HG03354 (cell line): Measurements from ENCODE around the gene WBP4.
"Not testable (repeated sequence)": the region's sequence is repeated elsewhere in the genome, so short reads cannot be mapped to it uniquely, and the experiment has no call there.

Source experiments
- ATAC-seq: cut with Tn5 transposase; IDR thresholded peaks from one replicate; pipeline ENCODE4 v1.9.1; 2021; ENCODE audit warnings: mild to moderate bottlenecking; ENCODE audit not compliant: unreplicated experiment, poor library complexity, severe bottlenecking

The WBP4 gene, protein sequence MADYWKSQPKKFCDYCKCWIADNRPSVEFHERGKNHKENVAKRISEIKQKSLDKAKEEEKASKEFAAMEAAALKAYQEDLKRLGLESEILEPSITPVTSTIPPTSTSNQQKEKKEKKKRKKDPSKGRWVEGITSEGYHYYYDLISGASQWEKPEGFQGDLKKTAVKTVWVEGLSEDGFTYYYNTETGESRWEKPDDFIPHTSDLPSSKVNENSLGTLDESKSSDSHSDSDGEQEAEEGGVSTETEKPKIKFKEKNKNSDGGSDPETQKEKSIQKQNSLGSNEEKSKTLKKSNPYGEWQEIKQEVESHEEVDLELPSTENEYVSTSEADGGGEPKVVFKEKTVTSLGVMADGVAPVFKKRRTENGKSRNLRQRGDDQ

DNA sequence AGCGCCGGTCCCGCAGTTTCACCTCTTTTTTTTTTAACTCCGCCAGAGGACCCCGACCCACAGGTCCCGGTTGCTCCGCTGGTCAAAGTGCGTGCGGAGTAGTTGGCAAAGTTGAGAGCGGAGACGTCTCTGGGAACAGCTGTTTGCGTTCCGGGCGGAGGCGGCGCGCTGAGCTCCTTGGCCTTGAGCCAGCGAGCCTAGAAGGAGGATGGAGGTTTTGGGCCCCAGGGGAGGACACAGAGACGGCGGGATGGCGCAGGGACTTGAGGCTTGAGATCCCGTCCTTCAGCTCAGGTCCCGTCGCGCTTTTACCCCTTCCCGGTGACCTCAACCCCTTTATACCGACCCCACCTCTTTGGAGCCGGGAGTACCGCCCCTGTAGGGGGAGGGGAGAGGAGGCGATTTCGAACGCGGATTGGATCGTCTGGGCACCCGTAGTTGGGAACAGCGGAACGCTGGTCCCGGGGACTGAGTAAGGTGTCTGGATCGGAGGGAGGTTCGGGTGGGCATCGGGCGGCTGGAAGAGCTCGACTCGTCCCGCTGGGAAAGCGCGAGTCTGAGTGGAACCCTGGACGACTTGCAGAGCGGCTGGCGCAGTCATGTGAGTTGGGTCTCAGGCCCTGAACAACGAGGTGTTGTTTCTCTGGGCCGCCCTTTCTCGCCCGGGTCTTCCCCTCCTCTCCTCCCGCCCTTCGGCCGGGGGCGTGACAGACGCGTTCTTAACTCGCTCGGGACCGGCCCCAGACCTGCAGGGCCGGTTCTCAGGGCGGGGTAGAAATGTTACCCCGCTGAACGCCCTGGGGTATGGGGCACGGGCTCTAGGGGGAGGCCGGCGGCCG, at the start of gene WBP4:
WBP4 (plus strand) TSS at position 435 of the 839 bp plus-strand sequence; CDS start at position 600, 165 bp downstream.
- peak; percentile 77 for ATAC-seq

DNA sequence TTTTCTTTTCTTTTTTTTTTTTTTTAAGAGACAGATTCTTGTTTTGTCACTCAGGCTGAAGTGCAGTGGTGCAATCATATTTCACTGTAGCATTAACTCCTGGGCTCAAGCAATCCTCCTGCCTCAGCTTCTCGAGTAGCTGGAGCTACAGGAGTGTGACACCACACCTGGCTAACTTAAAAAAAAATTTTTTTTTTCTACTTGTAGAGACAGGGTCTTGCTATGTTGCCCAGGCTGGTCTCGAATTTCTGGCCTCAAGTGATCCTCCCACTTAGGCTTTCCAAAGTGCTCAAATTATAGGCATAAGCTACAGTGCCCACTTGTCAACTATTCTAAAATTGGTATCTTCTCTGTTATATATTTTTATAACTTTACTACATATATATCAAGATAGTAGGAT, 48.8 kb upstream of the WBP4 start:
- no peak for ATAC-seq

DNA sequence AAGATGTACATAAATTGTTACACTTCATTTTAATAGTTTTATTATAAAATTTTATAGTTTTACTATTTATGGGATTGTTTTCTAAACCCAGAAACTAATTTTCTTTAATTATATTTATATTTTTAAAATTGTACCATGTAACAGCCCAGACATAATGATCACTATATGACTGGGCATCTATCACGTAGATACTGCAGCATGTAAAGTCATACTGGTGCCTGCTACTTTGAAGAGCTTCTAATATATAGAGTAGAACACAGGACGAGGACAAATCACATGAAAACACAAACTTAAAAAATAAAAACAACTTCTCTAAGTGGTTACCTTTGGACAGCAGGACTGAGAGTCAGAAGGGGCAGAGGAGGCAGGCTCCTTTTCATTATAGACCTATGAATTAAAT, 47.5 kb upstream of the WBP4 start:
- no peak for ATAC-seq

DNA sequence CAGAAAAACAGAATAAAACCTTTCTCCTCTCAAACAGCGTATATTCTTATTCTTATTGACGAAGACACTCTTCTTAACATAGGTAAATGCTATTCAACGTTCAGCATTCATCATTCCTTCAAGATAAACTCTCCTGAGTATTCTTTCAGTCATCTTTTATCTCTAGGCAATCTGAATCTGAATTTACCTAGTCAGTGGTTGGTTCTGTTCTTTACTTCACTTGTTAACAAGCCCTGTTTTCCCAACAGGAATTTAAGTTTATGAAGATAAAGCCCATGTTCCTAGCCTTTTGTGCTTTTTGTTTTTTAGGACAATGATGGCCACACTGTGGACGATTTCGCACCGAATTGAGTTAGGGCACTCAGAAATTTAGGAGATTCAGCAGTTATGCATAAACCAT, 45.4 kb upstream of the WBP4 start:
- ATAC-seq, result no peak

DNA sequence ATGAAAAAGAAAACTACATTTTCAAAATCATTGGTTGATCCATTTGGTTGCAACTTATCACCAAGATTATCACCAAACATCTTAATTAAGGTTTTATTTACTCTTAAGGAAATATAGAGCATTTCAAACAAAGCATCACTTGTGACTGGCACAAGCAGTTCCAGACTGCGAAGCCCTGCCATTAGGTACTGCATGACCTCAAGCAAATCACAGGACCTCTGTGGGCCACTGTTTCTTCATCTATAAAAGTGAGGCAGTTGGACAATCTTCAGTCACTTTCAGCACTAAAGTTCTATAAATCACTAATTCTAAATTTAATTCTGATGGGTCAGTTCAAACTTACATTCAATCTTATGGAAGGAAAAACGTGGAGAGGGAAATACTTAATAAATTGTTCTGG, 44.1 kb upstream of the WBP4 start:
- ATAC-seq, result no peak

DNA sequence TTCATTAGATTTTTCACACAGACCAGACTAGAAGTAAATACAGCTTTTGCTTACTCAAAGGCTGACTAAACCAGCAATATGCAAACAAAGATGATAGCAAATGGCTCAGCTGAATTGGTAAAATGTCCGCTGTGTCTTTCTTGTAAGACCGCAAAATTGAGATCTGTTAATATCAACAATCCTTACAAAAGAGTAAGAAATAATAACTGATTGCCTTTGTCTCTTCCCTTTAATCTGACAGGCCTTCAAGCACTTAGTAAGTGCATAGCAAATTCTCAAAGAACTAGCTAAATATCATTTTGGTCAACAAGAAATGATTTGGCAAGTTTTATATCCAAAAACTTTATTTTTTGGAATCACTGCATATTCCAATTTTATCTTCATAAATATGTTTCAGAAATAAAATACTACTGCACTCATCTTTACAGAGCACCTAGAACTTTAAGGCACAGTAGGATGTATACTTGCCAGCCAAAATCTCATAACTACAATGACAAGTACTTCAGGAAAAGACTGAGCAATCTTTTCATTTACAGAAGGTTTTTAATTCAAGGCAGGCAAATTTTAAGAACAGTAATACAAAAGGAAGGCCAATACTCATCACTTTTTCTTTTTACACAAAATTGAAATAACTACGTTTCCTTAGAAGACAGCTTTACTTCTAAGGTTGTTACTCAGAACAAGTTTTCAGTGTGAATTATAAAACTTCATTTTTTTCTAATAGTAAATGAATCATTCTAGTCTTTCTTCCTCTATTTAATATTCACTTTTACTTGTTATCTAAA, 43.3 kb upstream of the WBP4 start:
- no peak for ATAC-seq

DNA sequence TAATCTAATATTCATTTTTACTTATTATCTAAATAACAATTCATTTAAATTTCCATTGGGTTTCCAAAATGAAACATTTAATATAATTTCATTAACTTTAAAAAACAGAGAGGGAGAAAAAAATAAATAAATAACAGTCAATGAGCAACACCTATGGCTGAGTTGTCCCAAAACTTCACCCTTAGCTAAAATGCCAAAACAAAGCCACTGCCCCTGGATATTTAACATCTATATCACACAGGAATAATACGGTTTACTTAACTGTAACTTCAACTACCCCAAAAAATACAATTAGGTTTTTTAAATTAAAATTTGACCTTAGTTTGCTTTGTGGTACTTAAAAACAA, 42.7 kb upstream of the WBP4 start:
- ATAC-seq, result no peak

DNA sequence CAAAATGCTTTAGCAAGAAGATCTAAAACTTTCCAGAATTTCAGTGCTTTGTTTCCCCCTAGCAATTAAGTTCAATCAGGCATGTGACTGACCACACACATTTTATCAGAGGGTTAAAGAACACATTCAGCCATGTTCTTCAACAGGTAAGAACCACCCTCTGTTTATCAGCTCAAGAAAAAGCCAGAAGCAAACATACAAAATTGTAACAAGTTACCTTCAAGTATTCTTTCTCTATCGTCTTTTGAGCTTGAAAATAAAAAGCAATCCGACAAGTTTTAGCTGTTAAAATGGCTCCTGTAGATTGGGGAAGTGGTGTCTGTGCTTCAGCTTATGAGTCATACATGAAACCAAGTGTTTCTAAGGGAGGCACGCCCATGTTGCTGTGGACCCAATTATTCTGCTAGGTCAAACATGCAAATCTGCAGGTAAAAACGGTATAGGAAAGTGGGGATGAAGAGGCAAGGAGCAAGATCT, 42.3 kb upstream of the WBP4 start, which contains the start of gene ELF1:
ELF1 (minus strand) TSS at position 306 of the 477 bp plus-strand sequence. CDS start 37,262 bp downstream, outside the sequence.
- peak; percentile 90 for ATAC-seq

DNA sequence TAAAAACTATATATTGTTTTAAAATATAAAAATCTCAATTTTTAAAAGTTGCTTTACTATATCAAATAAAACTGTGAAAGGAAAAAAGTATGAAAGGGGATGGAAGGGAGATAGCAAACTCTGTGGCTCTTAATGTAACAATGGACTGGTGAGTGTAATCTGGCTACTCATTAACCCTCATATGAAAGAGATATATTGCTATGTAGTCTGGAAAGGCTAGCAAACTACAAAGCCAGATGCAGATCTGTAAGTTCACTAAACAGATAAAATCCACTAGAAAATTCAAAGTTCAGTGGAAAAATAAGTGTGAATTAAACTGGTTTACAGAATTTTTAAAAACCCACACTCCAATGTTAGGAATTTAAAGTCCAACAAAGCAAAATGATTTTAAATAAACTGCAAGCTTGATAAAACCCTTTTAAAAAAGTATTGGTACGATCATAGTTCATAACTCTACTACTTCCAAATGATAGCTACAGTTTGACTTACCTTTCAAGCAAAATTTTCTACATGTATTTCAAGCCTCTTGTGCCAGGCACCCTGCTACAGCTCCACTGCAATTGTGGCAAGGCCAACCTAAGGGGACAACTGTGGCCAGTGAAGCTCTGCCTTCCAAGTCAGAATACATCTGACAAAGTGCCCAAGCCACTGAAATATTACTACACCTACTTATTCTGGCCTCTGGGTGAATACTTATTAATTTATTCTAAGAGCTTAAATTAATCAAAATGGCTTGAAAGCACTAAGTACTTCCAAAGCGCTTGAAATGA, 41.5 kb upstream of the WBP4 start:
- ATAC-seq, result peak; percentile 52

DNA sequence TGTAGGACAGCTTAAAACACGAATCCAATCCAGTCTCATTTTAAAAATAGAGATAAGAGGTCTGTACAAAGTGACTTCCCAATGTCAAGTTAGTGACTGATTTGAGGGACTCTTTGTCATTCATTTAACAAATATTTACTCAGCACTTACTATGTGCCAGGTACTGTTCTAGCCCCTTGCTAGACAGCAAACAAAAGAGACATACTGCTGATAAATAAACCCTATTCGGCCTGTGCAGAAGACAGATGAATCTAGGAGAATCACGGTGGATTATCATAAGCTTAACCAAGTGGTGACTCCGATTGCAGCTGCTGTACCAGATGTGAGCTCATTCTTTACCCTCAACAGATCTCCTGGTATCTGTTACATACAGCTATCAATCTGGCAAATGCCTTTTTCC, 35.8 kb upstream of the WBP4 start:
- no peak for ATAC-seq

DNA sequence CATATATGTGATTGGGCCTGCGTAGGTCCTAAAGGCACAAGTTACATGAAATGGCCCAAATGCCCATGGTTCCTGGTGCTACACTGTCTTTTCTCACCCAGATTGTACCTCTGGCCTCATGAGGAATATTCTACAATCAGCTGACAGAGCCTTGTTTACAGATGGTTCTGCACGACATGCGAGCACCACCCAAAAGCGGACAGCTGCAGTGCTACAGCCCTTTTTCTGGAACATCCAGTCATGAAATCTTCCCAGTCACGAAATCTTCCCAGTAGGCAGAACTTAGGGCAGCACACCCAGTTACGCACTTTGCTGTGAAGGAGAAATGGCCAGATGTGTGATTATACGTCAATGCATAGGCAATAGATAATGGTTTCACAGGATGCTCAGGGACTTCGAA, 34.5 kb upstream of the WBP4 start:
- ATAC-seq, result no peak

DNA sequence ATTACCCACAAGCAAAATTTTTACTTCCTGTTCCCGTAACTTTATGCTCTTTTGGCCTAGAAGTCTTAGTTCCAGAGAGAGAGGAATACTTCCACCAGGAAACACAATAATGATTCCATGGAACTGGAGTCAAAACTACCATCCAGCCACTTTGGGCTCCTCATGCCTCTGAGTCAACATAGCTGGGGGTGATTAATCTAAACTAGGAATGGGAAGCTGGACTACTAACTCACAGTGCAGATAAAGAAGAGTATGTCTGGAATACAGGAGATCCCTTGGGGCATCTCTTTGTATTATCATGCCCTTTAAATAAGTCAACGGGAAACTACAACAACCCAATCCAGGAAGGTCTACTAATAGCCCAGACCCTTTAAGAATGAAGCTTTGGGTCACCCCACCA, 33.3 kb upstream of the WBP4 start:
- ATAC-seq, result no peak

DNA sequence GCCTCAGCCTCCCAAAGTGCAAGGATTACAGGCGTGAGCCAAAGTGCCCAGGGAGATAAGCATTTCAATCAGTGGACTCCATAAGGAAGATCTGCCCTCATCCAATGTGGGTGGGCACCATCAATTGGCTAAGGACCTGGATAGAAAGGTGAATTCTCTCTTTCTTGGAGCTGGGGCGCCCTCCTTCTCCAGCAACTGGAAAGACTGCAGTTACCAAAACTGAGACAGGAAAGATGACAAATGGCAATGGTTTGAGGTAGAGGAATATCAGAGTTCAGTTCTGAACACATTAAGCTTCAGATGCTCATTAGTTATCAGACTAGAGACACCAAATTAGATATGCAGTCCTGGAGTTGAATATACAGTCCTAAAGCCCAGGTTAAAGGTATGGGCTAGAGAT, 31.7 kb upstream of the WBP4 start:
- no peak for ATAC-seq

DNA sequence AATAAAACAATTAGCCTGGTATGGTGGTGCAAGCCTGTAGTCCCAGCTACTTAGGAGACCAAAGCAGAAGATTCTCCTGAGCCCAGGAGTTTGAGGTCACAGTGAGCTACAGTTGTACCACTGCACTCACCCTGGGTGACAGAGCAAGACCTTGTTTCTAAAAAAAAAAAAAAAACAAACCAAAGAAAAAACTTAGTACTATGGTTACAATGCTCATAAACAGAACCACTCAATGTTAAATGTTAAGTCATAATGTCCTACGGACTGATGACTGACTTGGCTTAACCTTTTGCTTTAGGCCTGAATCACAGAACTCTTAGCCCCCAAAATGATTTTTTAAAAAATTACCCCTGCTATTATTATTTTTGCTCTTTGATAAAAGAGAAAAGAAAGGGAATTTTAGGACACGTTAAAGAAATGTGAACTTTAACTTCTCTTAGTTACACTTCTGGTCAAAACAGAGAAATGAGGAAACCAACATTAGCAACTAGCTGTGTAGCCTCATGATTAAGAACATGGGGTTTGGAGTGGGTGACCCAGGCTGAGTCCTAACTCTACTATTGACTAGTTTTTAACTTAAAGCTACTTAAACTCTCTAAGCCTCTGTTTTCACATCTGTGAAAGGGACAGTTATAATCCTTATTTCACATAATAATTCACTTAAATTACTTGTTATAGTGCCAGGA, 28.5 kb upstream of the WBP4 start:
- ATAC-seq, result no peak

DNA sequence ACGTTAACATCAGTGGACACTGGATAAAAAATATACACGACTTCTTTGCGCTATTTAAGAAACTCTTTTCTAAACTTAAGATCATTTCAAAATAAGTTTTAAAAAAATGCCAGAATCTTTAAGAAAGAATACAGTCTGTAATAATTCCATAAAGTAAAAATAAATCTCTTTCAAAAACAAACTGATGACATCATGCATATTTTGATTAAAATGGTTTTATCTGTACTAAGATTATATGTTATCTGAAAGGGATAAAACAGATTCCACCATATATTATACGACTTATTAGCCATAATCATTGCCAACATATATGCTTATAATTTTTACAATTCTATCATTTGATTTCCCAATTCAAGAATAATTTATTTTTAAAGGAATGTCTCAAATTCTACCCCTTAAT, 26.9 kb upstream of the WBP4 start:
- no peak for ATAC-seq

DNA sequence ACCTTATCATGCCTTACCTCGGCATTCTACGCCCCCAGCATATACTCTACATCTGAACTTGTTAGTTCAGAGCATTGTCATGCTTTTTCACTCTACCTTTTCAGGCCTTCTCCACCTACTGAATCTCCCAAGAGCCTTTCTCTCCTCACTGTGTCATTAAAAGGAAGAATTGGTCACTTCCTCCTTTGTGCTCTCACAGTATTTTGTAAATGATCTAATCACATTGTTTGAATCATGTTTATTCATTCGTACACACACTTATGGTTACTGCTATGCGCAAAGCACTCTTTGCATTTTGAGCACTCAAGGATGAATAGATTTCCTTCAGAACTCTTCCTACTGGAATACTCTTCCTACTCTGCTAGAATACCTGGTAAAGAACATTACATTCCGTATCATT, 26.4 kb upstream of the WBP4 start:
- ATAC-seq, result no peak

DNA sequence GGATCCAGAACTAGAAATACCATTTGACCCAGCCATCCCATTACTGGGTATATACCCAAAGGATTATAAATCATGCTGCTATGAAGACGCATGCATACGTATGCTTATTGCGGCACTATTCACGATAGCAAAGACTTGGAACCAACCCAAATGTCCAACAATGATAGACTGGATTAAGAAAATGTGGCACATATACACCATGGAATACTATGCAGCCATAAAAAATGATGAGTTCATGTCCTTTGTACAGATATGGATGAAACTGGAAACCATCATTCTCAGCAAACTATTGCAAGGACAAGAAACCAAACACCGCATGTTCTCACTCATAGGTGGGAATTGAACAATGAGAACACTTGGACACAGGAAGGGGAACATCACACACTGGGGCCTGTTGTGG, 24.8 kb upstream of the WBP4 start:
- ATAC-seq, result not testable (repeated sequence)

DNA sequence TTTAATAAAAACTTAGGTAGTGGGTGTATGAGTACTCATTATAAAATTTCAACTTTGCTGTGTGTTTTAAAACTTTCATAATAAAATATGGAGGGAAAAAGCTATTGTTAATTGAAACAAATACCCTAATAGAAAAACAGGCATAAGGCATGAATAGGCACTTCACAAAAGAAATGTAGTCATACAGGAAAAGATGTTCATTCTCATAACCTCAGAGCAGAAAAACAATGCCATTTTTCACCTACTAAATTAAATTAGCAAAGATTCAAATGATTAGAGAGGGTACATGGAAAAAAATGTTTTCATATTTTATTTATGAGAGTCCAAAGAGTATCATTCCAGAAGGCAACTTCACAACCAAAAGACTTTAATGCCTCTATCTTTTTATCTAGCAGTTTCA, 21.6 kb upstream of the WBP4 start:
- no peak for ATAC-seq
